Activated CD8-positive, alpha-beta memory T cell treated with anti-CD3 and anti-CD28 coated beads, Interleukin-2, amount 50 U/mL, for 24 hours (primary cell): Measurements from ENCODE around the gene SHE.
"Not testable (repeated sequence)": the region's sequence is repeated elsewhere in the genome, so short reads cannot be mapped to it uniquely, and the experiment has no call there.

Source experiments
- DNase-seq: peaks from one replicate; pipeline ENCODE4 v3.0.0-alpha.2; 2020; ENCODE audit errors: extremely low read depth

SHE gene

GRCh38 chr1:154514066-154514553, 11.9 kb upstream of the SHE start:
- DNase-seq, result no peak

- no peak for DNase-seq
Observed at GRCh38 chr1:154512760-154513159, 10.5 kb upstream of the SHE start.

- DNase-seq, result no peak
Observed at GRCh38 chr1:154503898-154504297, 1.7 kb upstream of the SHE start.

GRCh38 chr1:154502744-154503115, 518 bp upstream of the SHE start:
- DNase-seq, result no peak

GRCh38 chr1:154501423-154502065, 668 bp downstream of the SHE start:
- DNase-seq, result no peak

GRCh38 chr1:154500533-154500932, 1.7 kb downstream of the SHE start:
- no peak for DNase-seq

GRCh38 chr1:154499446-154499845, 2.8 kb downstream of the SHE start:
- DNase-seq, result no peak

GRCh38 chr1:154497026-154497806, 5.0 kb downstream of the SHE start:
- no peak for DNase-seq

- DNase-seq, result no peak
Observed at GRCh38 chr1:154496383-154496782, 5.8 kb downstream of the SHE start.

GRCh38 chr1:154495496-154496273, 6.5 kb downstream of the SHE start:
- DNase-seq, result no peak

- DNase-seq, result no peak
Observed at GRCh38 chr1:154493276-154493675, 8.9 kb downstream of the SHE start.

GRCh38 chr1:154492115-154492514, 10.1 kb downstream of the SHE start:
- no peak for DNase-seq

- no peak for DNase-seq
Observed at GRCh38 chr1:154490317-154490716, 11.9 kb downstream of the SHE start.

- DNase-seq, result no peak
Observed at GRCh38 chr1:154489695-154490274, 12.4 kb downstream of the SHE start.

- no peak for DNase-seq
Observed at GRCh38 chr1:154488922-154489321, 13.3 kb downstream of the SHE start.

GRCh38 chr1:154486756-154487155, 15.5 kb downstream of the SHE start:
- not testable (repeated sequence) for DNase-seq

- DNase-seq, result no peak
Observed at GRCh38 chr1:154485910-154486496, 16.2 kb downstream of the SHE start.

GRCh38 chr1:154485106-154485505, 17.1 kb downstream of the SHE start:
- no peak for DNase-seq

- DNase-seq, result no peak
Observed at GRCh38 chr1:154483941-154484803, 18.0 kb downstream of the SHE start.

GRCh38 chr1:154481053-154481452, 21.2 kb downstream of the SHE start:
- DNase-seq, result no peak
